KOPT-K1 (cell line): ENCODE data around the gene TBC1D16.

Source experiments
- H3K27ac ChIP-seq: fragments of 200-600 bp; sonication (generic); 2 replicates; pipeline ENCODE4 v1.5.1; 2016; ENCODE audit warnings: antibody characterized with exemption, mild to moderate bottlenecking, low read depth, low read length; ENCODE audit not compliant: poor library complexity, severe bottlenecking
- H3K36me3 ChIP-seq: fragments of 200-600 bp; sonication (generic); 2 replicates; pipeline ENCODE4 v1.5.1; 2017; ENCODE audit warnings: antibody characterized with exemption, mild to moderate bottlenecking, low read length, moderate library complexity; ENCODE audit not compliant: insufficient read depth
- H3K9me3 ChIP-seq: fragments of 200-600 bp; sonication (generic); 2 replicates; pipeline ENCODE4 v1.5.1; 2017; ENCODE audit warnings: antibody characterized with exemption, low read length, mild to moderate bottlenecking; ENCODE audit not compliant: insufficient read depth, poor library complexity, severe bottlenecking

The TBC1D16 gene

DNA sequence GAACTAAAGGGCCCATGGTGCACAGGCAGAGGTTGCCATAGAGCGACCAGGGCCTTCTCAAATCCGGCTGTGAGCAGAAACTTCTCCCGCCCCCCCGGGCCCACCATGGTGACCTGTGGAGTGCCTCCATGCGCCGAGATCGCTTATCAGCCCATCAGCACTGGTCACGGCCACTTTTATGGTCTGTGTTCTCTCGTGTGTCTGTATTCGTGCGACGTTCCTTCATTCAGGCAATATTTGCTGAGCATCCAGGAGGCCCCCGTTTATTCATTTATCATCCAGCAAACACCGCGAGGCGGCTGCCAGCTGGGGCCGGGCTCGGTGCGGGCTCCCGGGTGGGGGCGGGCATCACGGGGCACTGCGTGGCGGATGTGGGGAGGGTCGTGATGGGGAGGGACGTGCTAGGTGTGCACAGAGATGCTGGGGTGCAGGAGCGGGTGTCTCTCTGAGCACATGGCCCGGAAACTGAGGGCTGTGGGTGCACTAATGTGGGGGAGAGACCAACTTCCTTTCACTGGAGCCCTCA is 108.5 kb downstream of the TBC1D16 start:
- no peaks in the 10 kb centered on the region for H3K9me3 ChIP-seq
- H3K27ac ChIP-seq: peak overlapping the region; percentile 84
- no peaks in the 10 kb centered on the region for H3K36me3 ChIP-seq

DNA sequence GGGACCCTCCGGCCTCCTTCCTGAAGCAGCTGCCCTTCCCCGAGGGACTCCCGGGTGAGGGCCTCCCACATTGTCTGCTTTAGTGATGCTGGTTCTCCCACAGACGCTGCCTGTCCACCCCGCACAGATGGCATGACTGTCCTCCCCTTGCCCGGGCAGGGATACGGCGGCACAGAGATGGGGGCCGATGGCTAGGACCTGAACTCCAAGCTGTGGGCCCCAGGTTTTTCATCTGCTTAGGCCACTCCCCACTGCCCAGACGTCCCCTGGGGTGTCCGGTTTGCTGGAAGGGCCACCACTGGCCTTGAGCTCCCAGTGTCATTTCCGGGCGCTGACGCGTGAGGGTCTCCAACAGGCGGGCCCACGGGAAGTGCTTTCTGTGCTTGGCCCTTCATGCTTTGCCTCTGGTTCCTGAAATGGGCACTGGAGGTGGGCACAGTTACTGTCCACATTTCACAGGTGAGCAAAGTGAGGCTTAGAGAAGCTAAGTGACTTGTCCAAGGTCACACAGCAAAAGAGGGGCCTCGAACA is 109.0 kb downstream of the TBC1D16 start:
- Histone ChIP-seq H3K36me3 (no peaks in the 10 kb centered on the region), H3K27ac (peak overlapping the region; percentile 84), H3K9me3 (no peaks in the 10 kb centered on the region)

DNA sequence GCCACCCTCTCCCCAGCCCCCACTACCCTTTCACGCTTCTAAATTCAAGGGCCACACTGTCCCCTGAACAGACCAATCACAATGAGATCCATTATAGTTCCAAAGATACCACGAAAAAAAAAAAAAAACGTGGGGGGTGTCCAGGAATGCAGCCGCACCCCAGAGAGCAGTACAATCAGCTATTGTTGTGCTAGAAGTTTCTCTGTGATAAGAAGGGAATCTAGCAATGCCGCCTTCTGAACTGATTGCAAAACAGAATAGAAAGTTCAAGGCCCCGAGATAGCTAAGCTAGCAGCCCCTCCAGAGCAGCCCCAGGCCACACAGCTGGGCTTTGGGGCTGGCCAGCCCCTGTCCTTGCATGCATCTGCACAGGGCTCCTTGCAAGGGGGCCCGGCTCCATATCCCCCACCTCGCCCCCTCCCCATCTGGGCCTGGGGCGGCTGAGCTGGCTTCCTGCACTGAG is 109.5 kb downstream of the TBC1D16 start:
- no peaks in the 10 kb centered on the region for H3K9me3 ChIP-seq
- peak overlapping the region; percentile 84 for H3K27ac ChIP-seq
- H3K36me3 ChIP-seq: no peaks in the 10 kb centered on the region

DNA sequence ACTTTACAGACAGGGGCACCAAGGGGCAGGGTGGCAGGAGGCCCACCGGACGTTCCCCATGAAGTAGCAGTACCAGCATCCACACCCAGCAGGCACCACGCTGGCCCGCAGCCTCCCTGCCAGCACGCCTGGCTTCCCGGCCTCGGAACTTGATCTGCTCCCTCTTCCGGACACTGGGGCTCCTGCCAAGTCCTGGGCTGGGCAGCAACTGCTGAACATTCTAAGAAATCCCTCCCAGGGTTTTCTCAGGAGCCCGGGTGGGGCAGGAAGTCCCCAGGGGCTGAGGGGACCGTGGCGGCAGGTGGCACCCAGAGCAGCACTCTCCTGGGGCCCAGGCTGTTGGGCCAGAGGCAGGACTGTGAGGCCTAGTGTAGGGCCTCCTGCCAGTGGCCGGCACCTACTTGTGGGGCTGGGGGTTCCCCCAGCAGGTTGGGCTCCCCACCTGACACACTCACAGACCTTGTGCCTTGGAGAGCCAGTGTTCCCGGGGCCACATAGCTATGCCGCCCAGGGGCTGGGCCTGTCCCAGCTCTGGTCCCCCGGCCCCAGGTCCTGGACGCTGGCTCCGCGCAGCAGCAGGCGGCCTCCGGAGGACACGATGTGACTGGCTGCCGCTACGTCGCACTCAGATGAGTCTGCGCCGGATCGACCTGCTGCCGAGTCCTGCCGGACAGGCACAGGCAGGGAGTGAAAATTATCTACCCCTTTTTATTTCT is 110.3 kb downstream of the TBC1D16 start:
- H3K9me3 ChIP-seq: no peaks in the 10 kb centered on the region
- H3K27ac ChIP-seq: peak overlapping the region; percentile 84
- H3K36me3 ChIP-seq: no peaks in the 10 kb centered on the region

DNA sequence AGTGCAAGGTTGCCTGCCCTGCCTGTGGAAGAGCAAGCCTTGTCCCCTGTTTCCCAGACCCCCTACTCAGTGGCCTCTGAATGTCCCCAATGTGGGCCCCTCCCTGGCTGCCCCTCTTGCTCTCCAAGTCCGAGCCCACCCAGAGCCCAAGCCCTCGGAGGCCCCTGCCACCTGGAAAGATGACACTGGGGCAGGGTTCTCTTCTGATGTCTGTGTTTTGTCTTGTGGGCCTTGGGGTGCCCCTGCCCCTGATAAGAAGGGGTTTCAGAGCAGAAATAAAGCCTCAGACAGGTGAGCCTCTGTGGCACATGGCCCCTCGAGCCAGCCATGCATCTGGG is 111.1 kb downstream of the TBC1D16 start:
- Histone ChIP-seq H3K27ac (peak overlapping the region; percentile 84), H3K9me3 (no peaks in the 10 kb centered on the region), H3K36me3 (no peaks in the 10 kb centered on the region)

DNA sequence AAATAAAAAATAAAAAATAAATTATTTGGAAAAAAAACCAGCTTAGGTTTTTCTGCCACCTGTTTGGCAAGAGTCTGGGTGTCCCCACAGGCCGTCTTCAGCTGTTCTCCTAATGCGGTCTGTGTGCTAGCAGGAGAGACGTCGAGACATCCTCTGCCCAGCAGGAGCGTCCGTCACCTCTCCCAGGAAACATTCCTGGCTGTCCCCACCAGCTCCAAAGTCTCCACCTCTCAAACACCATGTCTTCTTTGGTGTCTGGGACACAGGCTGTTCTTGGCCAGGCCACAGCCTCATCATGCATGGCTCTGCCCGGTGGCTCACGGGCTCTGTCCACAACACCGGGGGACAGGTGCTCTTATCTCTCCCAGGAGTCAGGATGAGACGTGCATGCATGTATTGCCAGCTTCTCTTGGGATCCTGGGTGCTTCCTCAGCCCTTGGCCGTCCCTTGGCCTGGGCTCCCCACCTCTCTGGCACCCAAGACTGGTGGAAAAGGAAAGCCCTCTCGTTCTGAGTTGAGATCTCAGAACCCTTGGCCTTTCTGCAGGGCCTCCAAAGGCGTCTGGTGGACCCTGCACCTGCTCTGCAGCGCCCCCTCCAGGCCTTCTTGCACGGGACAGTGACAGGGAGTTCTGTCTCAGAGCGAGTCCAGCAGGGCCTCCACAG is 111.6 kb downstream of the TBC1D16 start:
- Histone ChIP-seq H3K9me3 (no peaks in the 10 kb centered on the region), H3K27ac (peak overlapping the region; percentile 84), H3K36me3 (no peaks in the 10 kb centered on the region)

DNA sequence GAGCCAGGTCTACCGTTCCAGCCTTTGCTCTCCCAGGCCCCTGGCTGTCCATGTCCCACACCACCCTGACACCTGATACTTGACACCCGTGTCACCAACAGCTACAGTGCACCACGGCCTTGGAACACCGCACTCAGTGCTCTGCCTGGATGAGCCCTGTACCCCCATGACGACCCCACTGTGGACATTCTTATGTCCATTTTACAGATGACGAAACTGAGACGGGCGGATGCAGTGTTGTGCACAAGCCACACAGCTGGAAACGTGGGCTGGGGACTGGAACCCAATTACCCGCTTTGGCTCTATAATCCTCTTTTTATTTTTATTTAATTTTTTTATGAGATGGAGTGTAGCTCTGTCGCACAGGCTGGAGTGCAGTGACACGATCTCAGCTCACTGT is 112.9 kb downstream of the TBC1D16 start:
- Histone ChIP-seq H3K9me3 (no peaks in the 10 kb centered on the region), H3K27ac (no peak overlapping the region), H3K36me3 (no peaks in the 10 kb centered on the region)

DNA sequence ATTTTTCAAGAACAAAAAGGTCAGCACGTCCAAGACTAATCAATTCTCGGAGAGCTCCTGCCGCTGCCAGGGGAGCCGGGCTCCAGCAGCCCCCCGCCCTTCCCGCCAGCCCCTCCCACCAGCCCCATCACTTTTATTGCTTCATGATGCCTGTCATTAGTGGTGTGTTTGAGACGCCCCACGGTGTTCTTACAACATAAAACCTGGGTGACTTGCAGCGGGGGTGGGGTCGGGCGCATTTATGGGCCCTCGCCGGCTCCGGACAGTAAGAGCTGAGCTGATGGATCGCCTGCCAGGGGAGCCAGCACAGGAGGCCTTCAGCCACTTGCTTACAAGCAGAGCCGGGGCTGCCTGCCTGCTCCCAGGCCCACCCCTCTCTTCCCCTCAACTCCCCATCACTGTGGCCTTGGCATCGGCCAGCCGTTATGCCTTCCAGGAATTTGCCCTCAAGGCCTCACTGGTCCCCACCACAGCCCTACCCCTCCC is 113.5 kb downstream of the TBC1D16 start:
- Histone ChIP-seq H3K36me3 (no peaks in the 10 kb centered on the region), H3K27ac (no peak overlapping the region), H3K9me3 (no peaks in the 10 kb centered on the region)

DNA sequence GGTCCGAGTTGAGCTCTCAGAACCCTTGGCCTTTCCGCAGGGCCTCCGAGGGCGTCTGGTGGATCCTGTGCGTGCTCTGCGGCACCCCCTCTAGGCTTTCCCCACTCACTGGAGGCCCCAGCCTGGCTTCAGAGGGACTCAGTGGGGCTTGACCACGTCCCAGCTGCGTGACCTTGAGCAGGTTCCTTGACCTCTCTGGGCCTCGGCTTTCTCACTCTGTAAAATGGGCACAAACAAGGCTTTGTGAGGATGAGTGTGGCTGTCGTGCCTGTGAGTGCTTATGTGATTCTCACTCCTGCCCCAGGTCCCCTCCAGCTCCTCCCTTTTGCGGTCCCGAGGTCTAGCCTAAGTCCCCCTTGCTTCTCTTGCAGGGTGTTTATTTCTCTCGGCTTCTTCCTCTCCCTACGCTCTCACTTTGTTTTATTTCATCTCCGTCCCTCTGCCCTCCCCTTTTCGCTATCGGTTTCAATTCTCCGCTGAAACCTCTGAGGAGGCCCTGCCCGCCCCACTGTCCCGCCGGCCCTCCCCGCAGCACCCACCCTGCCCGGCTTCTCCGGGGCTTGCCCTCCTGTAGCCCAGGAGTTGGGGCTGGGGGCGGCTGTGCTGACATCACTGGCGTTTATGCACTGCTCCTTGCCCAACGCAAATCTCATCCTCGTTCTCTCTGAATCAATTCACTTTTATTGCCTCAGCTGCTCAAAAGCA is 114.1 kb downstream of the TBC1D16 start:
- Histone ChIP-seq H3K9me3 (no peaks in the 10 kb centered on the region), H3K36me3 (no peaks in the 10 kb centered on the region), H3K27ac (no peak overlapping the region)

DNA sequence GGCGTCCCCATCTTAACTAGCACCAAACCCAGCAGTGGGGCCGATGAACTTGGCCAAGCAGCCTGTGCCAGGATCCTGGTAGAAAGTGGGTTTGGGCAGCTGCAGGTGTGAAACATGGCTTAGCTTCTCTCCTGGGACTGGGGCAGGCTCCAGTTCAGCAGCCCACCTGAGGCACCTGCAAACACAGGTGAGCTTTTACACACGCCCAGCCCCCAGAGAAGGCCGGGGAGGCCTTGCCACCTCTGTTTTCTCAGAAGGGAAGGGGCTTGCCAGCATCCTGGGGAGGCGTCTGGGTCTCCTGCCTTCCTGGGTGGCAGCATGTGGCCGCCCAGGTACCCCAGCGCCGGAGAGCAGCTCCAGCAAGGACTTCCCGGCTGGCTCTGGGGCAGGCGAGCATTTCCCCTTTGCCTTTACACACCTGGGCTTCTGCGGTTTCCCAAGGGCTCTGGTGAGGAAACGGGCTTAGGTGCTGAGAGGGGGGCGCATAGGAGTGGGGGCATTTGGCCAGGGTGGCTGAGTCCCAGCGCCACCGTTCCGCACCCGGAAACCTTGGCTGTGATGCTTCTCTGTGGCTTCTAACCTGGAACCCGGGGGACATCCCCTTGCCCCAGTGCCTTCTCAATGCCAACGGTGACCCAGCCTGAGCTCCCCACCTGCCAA is 114.8 kb downstream of the TBC1D16 start:
- Histone ChIP-seq H3K9me3 (no peaks in the 10 kb centered on the region), H3K27ac (no peak overlapping the region), H3K36me3 (no peaks in the 10 kb centered on the region)

DNA sequence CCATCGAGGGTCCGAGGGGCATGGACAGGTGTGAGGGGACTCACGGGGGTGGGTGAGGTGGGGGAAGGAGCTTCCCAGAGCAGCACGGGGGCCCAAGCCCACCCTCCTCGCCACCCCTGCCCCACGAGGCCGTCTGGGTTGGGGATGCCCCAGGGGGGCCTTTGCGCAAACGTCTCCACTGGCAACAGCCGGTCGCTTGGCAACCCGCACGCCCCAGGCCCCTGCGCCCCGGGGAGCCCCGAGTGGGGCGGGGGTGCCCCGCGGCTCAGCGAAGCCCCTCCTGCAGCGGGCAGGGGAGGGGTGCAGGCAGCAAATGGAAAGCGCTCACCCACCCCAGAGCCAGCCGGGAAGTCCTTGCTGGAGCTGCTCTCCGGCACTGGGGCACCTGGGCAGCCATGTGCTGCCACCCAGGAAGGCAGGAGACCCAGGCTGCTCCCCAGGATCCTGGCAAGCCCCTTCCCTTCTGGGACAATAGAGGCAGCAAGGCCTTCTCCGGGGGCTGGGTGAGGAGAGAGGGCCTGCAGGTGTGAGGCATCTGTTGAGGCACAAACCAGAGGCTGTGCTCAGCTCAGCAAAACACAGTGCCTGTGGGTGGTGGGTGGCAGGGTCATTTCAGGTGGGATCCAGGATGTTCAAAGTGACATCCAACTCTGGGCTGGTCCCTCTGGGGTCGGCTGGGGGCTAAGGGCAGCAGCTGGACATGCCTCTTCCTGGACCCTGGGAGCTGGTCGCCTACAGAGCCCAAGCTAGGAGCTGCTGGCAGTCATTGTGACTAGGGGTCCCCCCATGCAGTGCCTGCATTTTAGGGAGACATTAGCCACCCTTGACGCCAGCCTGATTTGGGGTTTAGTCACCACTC is 115.6 kb downstream of the TBC1D16 start:
- Histone ChIP-seq H3K9me3 (no peaks in the 10 kb centered on the region), H3K36me3 (no peaks in the 10 kb centered on the region), H3K27ac (no peak overlapping the region)

DNA sequence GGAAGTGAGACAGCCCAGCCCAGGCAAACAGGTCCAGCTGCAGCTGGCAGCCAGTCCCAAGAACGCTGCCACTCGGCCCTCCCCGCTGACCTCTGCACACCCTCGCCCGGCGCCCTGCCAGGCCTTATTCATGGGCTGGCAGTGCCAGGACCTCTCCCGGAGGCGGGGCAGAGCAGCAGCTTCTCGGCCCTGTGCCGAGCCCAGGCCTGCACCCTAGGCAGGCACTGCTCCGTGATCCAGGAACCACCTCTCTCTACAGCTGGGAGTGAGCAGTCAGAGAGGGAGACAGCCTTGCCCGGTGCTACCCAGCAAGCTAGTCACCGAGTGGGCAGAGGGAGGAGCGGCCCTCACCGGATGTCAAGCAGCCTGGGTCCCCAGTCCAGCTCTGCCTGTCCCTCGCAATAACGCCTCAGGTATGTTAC is 116.5 kb downstream of the TBC1D16 start:
- H3K36me3 ChIP-seq: no peaks in the 10 kb centered on the region
- H3K27ac ChIP-seq: no peak overlapping the region
- no peaks in the 10 kb centered on the region for H3K9me3 ChIP-seq

DNA sequence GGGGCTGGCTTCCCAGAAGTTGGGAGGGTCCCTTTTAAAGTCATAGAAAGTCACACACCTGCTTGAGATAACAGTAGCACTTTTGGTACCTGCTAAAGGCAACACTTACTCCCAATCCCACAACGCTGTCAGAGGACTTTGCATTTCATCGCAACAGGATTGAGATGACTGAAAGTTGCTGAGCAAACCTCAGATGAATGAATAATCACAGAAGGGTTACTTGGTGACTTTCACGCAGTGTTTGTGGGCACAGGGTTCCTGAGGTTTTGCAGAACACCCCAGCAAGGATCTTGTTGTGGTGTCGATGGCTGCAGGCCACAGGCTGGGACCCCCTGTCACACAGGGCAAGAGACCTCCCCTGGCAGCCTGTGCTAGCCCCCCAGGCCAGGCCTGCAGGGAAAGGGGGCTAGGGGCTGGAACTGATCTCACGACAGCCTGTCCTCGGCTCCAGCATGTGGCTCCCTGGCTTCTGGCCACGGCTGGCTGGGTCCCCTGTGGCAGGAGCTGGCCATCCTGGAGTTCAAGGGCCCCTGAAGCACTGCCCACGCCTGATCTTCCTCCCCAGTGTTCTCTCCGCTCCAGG is 117.0 kb downstream of the TBC1D16 start:
- no peak overlapping the region for H3K27ac ChIP-seq
- H3K36me3 ChIP-seq: no peaks in the 10 kb centered on the region

More for the DNA sequence above, 117.0 kb downstream of the TBC1D16 start:
- no peaks in the 10 kb centered on the region for H3K9me3 ChIP-seq
